Suppressor macrophage treated with lipopolysaccharide for 4 hours (primary cell): ENCODE results near the gene SENP3.

Experiments used
- DNase-seq: peaks from one replicate; pipeline ENCODE4 v3.0.0-alpha.2; 2020

Gene SENP3

GRCh38 chr17:7557147-7557764, 4.5 kb upstream of the SENP3 start:
- DNase-seq = no peak

- DNase-seq = peak; percentile 69
These were observed 3.8 kb upstream of the SENP3 start for GRCh38 chr17:7557775-7558543.

- peak; percentile 46 for DNase-seq
These were observed 3.0 kb upstream of the SENP3 start, which contains the start of gene TNFSF13 for GRCh38 chr17:7558544-7559319. TSS of gene TNFSF13 (plus strand) at chr17:7558750. CDS start at chr17:7559040, 290 bp downstream.

GRCh38 chr17:7559320-7560171, 2.2 kb upstream of the SENP3 start:
- DNase-seq = no peak

- DNase-seq = peak; percentile 68
These were observed 1.3 kb upstream of the SENP3 start for GRCh38 chr17:7560172-7561027.

- DNase-seq = peak; percentile 89
These were observed 617 bp upstream of the SENP3 start for GRCh38 chr17:7561028-7561575.

- no peak for DNase-seq
These were observed 488 bp downstream of the SENP3 start for GRCh38 chr17:7562208-7562605.

- no peak for DNase-seq
These were observed 1.6 kb downstream of the SENP3 start for GRCh38 chr17:7563115-7563869.

GRCh38 chr17:7569571-7569970, 7.9 kb downstream of the SENP3 start:
- DNase-seq = no peak

- no peak for DNase-seq
These were observed 8.6 kb downstream of the SENP3 start for GRCh38 chr17:7570351-7570750.

GRCh38 chr17:7572338-7572587, 10.5 kb downstream of the SENP3 start:
- no peak for DNase-seq

- DNase-seq = peak; percentile 100
These were observed 11.0 kb downstream of the SENP3 start for GRCh38 chr17:7572588-7573323.

GRCh38 chr17:7573324-7574080, 11.8 kb downstream of the SENP3 start:
- peak; percentile 97 for DNase-seq

GRCh38 chr17:7574176-7574953, 12.6 kb downstream of the SENP3 start:
- no peak for DNase-seq

GRCh38 chr17:7575481-7575883, 13.8 kb downstream of the SENP3 start:
- DNase-seq = no peak

- no peak for DNase-seq
These were observed 14.2 kb downstream of the SENP3 start for GRCh38 chr17:7575959-7576358.

- no peak for DNase-seq
These were observed 14.8 kb downstream of the SENP3 start for GRCh38 chr17:7576432-7576937.
